HG03097 (cell line): ENCODE data around the gene CDCA8.
"Not testable (repeated sequence)": the region's sequence is repeated elsewhere in the genome, so short reads cannot be mapped to it uniquely, and the experiment has no call there.

Source experiments
- ATAC-seq: cut with Tn5 transposase; IDR thresholded peaks from one replicate; pipeline ENCODE4 v1.9.1; 2021; ENCODE audit not compliant: unreplicated experiment, low FRiP score

CDCA8 gene

DNA sequence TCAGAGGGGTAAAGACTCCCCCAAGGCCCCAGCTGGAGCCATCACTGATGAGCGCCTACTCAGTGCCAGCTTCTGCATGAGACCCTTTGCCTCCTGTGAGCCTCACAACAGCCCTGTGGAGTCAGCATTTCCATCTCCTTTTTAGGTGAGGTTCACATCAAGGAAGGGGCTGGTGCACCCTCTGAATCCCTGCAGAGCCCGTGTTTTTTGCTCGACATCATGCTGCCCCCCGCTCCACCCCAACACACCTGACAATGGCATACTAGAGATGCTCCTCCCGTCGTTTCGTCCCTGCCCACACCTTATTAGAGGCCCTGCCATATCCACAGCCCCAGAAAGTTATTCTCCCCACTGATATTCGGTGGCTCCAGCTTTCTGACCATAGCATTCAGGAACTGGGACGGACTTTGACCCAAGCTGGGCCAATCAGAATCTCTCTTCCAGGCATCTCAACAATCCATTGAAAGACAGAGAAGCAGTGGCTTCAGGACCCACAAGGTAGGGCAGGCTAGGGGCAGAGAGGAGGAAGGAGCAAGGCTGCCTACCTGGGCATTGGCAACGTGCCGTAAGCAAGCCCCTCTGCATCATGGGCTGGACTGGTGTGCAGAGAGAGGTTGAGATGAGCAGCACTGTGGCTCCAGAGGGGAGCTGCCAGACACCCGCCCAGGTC is 39.9 kb downstream of the CDCA8 start:
- no peak for ATAC-seq

- no peak for ATAC-seq
Observed at GRCh38 chr1:37734629-37735591, 42.6 kb downstream of the CDCA8 start.

- ATAC-seq = not testable (repeated sequence)
Observed at GRCh38 chr1:37737975-37738374, 45.7 kb downstream of the CDCA8 start.

GRCh38 chr1:37738619-37739018 is 46.3 kb downstream of the CDCA8 start:
- ATAC-seq = not testable (repeated sequence)

GRCh38 chr1:37739222-37739621 is 46.9 kb downstream of the CDCA8 start:
- ATAC-seq = no peak

DNA sequence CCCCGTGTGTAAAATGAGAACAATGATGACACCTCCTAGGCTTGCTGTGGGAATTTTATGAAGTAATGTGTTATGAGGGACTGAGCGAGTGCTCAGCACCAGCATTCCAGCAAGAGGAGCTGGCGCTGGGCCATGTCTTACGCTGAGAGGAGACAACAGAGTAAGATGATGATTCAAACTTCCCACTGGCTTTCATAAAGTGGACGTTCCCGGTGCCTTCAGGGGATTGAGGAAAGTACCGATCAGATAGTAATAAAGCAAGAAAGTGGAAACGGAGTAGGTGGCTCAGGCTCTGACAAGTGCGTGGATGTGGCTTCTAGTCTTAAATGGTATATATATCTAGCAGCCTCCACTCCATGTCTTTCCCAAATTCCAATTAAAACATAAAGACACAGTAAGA is 48.8 kb downstream of the CDCA8 start:
- ATAC-seq = no peak

GRCh38 chr1:37741662-37742061 is 49.3 kb downstream of the CDCA8 start:
- ATAC-seq = no peak

DNA sequence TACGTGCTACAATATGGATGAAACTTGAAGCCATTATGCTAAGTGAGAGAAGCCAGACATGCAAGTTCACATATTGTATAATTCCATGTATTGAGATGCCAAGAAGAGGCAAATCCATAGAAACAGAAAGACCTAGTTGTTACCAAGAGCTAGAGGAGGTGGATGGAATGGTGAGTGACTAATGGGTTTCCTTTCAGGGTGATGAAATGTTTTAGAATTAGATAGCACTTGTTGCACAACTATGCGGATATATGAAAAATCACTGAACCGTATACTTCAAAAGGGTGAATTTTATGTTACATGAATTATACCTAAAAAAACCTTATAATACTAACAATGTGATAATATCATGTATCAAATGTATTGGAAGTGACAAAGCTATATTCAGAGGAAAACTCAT is 54.5 kb downstream of the CDCA8 start:
- ATAC-seq = no peak

GRCh38 chr1:37748565-37748964 is 56.2 kb downstream of the CDCA8 start:
- no peak for ATAC-seq

DNA sequence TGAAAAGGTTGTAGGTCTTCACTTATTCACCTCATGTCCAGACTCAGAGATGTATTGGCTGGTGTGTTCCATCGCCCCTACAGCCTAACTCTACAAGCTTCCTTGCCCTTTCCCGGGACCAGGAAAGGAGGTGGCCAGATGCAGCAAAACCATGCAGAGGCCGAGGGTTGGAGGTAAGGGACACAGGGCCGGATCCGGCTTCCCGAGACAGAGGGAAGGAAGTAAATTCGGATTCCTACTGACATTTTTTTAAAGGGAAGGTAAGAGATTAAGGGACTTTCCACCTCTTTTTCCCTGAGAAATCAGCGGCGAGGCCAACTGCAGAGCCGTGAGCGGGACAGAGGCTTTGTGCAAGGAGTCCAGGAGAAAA is 59.9 kb downstream of the CDCA8 start:
- ATAC-seq = no peak

DNA sequence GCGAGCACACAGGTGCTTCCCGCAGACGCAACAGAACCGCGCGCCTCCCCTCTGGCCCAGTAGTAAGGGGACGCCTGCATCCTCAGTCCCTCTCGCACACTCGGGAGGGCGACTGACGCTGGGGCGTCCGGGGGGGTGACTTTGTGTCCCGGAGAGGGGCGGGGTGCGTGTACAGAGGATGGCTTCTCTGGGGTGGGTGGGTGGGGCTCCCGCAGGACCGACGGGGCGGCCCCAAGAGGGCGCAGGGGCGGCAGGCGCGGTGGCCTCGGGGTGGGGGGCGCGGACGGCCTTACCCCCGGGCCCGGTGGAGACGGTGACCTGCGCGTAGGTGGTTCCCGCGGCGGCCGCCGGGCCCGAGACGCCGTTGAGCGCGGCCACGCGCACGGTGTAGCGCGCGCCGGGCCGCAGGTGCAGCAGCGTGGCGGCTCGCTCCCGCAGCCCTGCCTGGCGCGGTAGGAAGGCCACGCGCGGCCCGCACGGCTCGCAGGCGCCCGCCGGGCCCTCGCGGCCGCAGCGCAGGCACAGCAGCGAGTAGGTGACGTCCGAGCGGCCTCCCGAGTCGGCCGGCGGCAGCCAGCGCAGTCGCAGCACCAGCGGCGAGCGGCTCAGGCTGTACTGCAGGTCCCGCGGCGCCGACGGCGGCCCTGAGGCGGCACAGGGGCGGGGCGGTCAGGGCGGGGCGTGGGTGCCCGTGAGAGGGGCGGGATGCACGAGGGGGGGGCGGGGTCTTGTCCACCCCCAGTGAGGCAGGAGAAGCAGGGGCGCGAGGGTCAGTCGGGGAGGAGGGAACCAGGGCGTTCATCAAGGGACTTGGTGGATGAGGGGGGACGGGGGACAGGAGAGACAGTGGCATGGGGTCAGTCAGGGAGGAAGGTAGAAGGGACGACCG is 60.5 kb downstream of the CDCA8 start:
- no peak for ATAC-seq

DNA sequence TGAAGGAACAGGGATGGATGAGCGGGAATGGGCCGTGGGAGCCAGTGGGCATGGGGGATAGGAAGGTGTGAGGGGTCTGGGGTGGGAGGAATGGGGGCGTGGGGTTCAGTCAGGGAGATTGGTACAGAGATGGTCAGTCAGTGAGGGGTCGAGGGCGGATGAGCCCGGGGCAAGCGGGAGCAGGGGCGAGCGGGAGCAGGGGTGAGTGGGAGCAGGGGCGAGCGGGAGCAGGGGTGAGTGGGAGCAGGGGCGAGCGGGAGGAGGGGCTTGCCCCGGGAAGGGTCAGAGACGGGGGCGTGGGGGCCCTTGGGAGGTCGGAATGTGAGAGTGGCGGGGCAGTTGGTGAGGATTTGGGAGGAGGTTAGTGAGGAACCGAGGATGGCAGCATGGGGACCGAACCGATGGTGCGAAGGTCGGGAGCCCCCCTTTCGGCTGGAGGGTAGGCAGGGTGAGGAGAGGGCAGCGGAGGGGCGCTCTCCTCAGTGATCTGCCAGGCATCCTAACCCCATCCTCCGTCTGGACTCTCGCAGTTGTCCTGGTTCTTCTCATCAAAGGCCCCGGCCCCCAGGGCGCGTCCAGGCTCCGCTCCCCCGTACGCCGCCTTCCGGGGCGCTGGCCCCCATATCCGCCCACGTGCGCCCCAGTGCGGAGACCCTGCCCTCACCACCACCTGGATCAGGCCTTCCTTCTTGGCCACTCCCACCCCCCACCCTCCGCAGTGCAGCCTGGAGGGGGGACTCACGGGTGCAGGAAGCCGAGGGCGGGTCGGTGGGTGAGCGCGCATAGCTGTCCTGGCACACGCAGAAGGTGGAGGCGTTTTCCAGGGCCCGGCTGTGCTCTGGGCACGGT is 61.4 kb downstream of the CDCA8 start:
- no peak for ATAC-seq

DNA sequence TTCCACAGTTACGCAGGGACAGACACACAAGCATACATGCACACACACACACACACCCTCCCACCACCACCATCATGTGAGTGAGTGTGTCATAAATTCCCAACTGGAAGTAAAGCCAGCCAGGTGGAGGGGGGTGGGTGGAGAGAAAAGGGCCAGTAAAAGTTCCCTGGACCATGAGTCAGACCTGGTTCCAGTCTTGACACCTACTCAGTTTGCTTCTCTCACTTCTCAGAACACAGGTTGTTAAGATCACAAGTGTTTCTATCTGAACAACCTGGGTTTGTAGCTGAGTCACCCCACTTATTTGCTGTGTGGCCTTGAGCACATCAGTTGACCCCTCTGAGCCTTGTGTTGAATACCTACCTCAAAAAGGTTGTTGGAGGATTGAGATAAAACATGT is 63.0 kb downstream of the CDCA8 start:
- ATAC-seq = no peak

- ATAC-seq = no peak
Observed at GRCh38 chr1:37755951-37756560, 63.7 kb downstream of the CDCA8 start.
